ENCODE measurements around the gene ATG16L1. TPM values are rescaled to one million over a fixed set of nuclear protein-coding genes. Genes with fewer than 3 reads are reported as not detected.

Gene ATG16L1
- total RNA-seq, 2 donors from 2014 or later, result 58.3 to 67.7 TPM

DNA sequence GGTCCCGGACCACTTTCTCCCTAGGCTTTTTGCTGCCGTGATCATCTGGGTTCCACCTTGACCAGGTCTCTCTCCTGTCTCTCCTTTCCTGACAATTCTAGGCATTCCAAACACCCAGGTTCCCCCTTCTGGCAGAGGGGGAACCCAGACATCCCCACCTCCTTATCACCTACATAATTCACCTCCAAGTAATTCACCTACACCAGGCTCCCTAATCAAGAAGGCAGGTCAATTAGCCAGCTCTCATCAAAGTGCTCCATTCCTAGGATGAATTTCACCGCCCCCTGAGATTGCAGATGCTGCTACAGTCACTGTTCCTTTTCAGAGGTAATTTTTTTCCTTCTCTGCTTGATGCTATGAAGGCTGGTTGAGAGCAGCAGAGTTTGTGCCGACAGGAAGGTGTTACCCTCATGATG is 42.3 kb upstream of the ATG16L1 start:
- intact Hi-C loops (cut with DNase I), result no loop called here
- Histone ChIP-seq H3K36me3 (no peaks in the 10 kb centered on the region), H3K27me3 (replicated peaks; ENCODE audit: insufficient read depth) (no peaks in the 10 kb centered on the region), H3K4me1 (replicated peaks) (peaks cover 5% of the 10 kb centered on the region), H3K27ac (no peak overlapping the region), H3K9me3 (no peaks in the 10 kb centered on the region), H3K4me3 (no peak overlapping the region)
- DNase-seq (ENCODE audit: low spot score), result no peak
- TF ChIP-seq, protein P1, sequence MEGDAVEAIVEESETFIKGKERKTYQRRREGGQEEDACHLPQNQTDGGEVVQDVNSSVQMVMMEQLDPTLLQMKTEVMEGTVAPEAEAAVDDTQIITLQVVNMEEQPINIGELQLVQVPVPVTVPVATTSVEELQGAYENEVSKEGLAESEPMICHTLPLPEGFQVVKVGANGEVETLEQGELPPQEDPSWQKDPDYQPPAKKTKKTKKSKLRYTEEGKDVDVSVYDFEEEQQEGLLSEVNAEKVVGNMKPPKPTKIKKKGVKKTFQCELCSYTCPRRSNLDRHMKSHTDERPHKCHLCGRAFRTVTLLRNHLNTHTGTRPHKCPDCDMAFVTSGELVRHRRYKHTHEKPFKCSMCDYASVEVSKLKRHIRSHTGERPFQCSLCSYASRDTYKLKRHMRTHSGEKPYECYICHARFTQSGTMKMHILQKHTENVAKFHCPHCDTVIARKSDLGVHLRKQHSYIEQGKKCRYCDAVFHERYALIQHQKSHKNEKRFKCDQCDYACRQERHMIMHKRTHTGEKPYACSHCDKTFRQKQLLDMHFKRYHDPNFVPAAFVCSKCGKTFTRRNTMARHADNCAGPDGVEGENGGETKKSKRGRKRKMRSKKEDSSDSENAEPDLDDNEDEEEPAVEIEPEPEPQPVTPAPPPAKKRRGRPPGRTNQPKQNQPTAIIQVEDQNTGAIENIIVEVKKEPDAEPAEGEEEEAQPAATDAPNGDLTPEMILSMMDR (IDR thresholded peaks at IDR 0.05), result no peak
- no peak for TF ChIP-seq POLR2AphosphoS5 (IDR thresholded peaks at IDR 0.05)
- 65% methylated on average over 4 of the region's 4 CpGs for WGBS

DNA sequence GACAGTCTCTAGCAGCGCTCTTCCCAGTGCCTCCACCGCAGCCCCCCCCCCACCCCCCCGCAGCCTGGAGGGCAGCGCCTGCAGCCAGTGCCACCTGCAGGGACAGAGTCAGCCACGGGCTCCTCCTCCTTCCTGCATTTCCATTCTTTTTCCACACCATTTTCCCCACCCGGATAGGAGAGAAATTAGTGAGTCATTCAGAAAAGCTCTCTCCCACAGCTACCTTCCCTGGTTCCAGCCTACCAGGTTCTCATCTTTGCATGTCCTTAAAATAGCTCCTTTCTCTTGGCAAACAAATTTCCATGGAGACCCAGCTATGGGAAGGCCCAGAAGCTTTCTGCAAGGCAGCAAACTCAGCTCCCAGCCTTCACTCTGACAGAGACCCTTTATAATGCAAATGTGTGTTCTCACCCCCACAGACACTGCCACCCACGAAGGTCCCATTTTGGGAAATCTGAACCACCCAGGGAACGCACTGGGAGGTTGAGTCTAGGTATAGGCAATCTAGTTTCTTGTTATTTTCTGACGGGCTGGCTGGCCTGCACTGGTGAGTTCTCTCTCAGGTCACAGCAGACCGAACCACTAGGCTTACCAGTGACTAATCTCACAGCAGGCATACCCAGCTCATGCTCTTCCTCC is 41.8 kb upstream of the ATG16L1 start:
- Histone ChIP-seq H3K36me3 (no peaks in the 10 kb centered on the region), H3K4me3 (no peak overlapping the region), H3K9me3 (no peaks in the 10 kb centered on the region), H3K27ac (no peak overlapping the region), H3K4me1 (replicated peaks) (peaks cover 5% of the 10 kb centered on the region), H3K27me3 (replicated peaks; ENCODE audit: insufficient read depth) (no peaks in the 10 kb centered on the region)
- intact Hi-C loops (cut with DNase I), result no loop called here
- TF ChIP-seq POLR2AphosphoS5 (IDR thresholded peaks at IDR 0.05) (no peak), POLR2A (IDR thresholded peaks at IDR 0.05) (no peak)
- TF ChIP-seq, protein P1 (IDR thresholded peaks at IDR 0.05), result no peak
- no peak for DNase-seq (ENCODE audit: low spot score)
- WGBS, result 24% methylated on average over 8 of the region's 10 CpGs

DNA sequence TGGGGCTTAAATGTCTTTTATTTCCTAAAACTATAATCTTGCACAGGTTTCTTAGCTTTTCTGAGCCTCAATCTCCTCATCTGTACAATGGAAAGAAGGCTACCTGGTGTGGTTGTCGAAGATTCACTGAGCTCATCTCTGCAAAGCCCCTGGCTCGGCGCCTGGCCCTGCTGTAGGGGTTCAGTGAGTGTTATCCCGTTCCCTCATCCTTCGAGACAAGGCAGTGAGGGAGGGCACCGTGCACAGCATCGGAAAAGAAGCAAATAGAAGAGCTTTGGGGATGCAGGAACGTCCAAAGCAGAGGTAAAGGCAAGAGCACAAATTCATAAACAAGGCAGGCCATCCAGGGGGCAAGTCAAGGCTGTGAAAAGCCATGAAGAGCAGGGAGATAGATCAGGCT is 41.2 kb upstream of the ATG16L1 start:
- TF ChIP-seq, protein P1 (IDR thresholded peaks at IDR 0.05), result no peak
- no peak for TF ChIP-seq POLR2AphosphoS5 (IDR thresholded peaks at IDR 0.05)
- TF ChIP-seq POLR2A (IDR thresholded peaks at IDR 0.05), result no peak
- 83% methylated on average over 8 of the region's 8 CpGs for WGBS
- H3K4me3 ChIP-seq, result no peak overlapping the region
- no peak for DNase-seq (ENCODE audit: low spot score)
- H3K4me1 ChIP-seq (replicated peaks), result peaks cover 5% of the 10 kb centered on the region
- no peaks in the 10 kb centered on the region for H3K27me3 ChIP-seq (replicated peaks; ENCODE audit: insufficient read depth)
- intact Hi-C loops (cut with DNase I), result no loop called here
- no peaks in the 10 kb centered on the region for H3K36me3 ChIP-seq
- H3K9me3 ChIP-seq, result no peaks in the 10 kb centered on the region
- H3K27ac ChIP-seq, result no peak overlapping the region

DNA sequence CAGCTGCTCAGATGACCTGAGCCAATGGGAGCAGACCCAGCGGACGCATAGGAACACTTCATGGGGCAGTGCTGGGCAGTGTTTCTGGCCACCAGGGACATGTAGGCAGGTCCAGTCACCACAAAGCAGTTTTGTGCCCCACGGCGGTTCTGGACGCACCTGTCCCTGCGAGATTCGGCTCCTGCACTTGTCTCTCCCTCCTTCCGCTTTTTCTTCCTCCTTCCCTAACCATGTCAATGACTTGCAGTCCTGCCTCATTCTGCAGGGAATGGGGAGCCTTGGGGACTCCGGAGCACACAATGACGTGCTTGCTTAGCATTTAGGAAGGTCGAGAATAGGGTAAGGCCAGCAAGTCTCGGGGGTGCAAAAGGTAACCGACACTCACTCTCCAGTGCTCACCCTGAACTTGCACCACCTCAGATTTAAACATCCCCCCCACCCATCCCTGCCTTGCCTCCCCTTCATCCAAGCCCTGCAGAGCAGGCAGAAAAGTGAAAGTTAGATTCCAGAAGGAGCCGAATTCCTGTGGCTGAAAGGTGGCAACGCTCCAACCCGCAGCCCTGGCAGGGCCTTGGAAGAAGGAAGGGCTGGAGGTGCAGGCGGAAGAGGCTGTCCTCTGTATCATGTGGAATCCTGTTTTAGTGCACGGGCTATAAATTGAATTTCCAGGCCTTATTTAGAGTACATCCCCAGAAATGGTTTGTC is 40.5 kb upstream of the ATG16L1 start:
- H3K27me3 ChIP-seq (replicated peaks; ENCODE audit: insufficient read depth), result no peaks in the 10 kb centered on the region
- no peak overlapping the region for H3K4me3 ChIP-seq
- no peaks in the 10 kb centered on the region for H3K9me3 ChIP-seq
- intact Hi-C loops (cut with DNase I), result no loop called here
- H3K27ac ChIP-seq, result peak overlapping the region in 1 of 2 donors; percentile 21
- no peaks in the 10 kb centered on the region for H3K36me3 ChIP-seq
- peak; percentile 74 for DNase-seq (ENCODE audit: low spot score)
- 45% methylated on average over 18 of the region's 18 CpGs for WGBS
- H3K4me1 ChIP-seq (replicated peaks), result peaks cover 5% of the 10 kb centered on the region
- TF ChIP-seq POLR2AphosphoS5 (IDR thresholded peaks at IDR 0.05), result peak; percentile 70
- TF ChIP-seq, protein P1 (IDR thresholded peaks at IDR 0.05), result no peak

DNA sequence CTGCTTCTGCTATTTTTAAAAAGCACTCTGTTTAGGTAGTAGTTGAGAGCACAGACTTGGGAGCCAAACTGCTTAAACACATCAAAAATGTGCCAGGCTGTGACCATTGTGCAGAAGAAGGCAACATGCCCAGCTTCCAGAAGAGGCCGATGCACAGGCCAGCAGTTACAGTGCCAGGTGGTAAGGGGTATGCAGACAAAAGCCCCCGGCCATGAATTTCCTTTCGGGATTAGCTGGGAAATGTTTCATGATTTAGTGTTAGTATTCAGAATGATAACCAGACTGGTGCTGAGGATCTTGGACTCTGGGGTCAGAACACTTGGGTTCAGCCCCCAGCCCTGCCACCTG is 40.0 kb upstream of the ATG16L1 start:
- TF ChIP-seq POLR2A (IDR thresholded peaks at IDR 0.05) (no peak), POLR2AphosphoS5 (IDR thresholded peaks at IDR 0.05) (no peak)
- TF ChIP-seq, protein P1 (IDR thresholded peaks at IDR 0.05), result no peak
- Histone ChIP-seq H3K27me3 (replicated peaks; ENCODE audit: insufficient read depth) (no peaks in the 10 kb centered on the region), H3K27ac (peak overlapping the region in 1 of 2 donors; percentile 21), H3K36me3 (no peaks in the 10 kb centered on the region), H3K4me3 (no peak overlapping the region), H3K9me3 (no peaks in the 10 kb centered on the region), H3K4me1 (replicated peaks) (peaks cover 5% of the 10 kb centered on the region)
- WGBS, result 25% methylated on average over 3 of the region's 3 CpGs
- intact Hi-C loops (cut with DNase I), result no loop called here
- DNase-seq (ENCODE audit: low spot score), result no peak

All from prostate gland (tissue), 2 donors.